ENCODE data around the gene TRABD2B.

DNA sequence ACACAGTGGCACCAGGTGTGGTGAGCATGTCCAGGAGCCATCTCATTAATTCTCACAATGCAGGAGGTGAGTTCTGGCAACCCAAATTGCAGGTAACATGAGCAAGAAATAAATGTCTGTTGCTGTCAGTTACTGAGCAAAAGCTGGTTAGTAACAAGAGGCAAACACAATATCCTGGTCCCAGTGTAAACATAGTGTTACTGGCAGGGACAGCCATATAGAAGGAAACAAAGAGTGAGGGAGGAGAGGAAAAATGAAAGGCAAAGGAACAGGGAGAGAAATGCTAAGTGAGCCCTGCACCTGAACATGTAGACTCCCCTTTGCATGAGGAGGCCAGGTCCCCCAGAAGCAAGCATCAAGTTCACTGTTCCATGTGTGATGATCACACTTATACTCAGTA is 203.6 kb downstream of the TRABD2B start:
- TF ChIP-seq, protein P1, sequence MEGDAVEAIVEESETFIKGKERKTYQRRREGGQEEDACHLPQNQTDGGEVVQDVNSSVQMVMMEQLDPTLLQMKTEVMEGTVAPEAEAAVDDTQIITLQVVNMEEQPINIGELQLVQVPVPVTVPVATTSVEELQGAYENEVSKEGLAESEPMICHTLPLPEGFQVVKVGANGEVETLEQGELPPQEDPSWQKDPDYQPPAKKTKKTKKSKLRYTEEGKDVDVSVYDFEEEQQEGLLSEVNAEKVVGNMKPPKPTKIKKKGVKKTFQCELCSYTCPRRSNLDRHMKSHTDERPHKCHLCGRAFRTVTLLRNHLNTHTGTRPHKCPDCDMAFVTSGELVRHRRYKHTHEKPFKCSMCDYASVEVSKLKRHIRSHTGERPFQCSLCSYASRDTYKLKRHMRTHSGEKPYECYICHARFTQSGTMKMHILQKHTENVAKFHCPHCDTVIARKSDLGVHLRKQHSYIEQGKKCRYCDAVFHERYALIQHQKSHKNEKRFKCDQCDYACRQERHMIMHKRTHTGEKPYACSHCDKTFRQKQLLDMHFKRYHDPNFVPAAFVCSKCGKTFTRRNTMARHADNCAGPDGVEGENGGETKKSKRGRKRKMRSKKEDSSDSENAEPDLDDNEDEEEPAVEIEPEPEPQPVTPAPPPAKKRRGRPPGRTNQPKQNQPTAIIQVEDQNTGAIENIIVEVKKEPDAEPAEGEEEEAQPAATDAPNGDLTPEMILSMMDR (conservative IDR thresholded peaks at IDR 0.05; ENCODE audit: low read depth, low read length) = no peak
- no peak for TF ChIP-seq SMC3 (IDR thresholded peaks at IDR 0.05; ENCODE audit: low read depth, low read length)
- TF ChIP-seq NFE2L2 (IDR thresholded peaks at IDR 0.05; ENCODE audit: low read depth, low read length) = no peak
- TF ChIP-seq POLR2A (IDR thresholded peaks at IDR 0.05; ENCODE audit: low read depth, low read length) = no peak
- TF ChIP-seq CEBPB (IDR thresholded peaks at IDR 0.05; ENCODE audit: low read depth, low read length) = no peak
- TF ChIP-seq, protein P2, sequence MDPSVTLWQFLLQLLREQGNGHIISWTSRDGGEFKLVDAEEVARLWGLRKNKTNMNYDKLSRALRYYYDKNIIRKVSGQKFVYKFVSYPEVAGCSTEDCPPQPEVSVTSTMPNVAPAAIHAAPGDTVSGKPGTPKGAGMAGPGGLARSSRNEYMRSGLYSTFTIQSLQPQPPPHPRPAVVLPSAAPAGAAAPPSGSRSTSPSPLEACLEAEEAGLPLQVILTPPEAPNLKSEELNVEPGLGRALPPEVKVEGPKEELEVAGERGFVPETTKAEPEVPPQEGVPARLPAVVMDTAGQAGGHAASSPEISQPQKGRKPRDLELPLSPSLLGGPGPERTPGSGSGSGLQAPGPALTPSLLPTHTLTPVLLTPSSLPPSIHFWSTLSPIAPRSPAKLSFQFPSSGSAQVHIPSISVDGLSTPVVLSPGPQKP (IDR thresholded peaks at IDR 0.05; ENCODE audit: borderline replicate concordance, low read depth, low read length) = no peak
- TF ChIP-seq RAD21 (IDR thresholded peaks at IDR 0.05; ENCODE audit: low read length) = no peak
